Measurements from ENCODE around the gene NLN.

The NLN gene

DNA sequence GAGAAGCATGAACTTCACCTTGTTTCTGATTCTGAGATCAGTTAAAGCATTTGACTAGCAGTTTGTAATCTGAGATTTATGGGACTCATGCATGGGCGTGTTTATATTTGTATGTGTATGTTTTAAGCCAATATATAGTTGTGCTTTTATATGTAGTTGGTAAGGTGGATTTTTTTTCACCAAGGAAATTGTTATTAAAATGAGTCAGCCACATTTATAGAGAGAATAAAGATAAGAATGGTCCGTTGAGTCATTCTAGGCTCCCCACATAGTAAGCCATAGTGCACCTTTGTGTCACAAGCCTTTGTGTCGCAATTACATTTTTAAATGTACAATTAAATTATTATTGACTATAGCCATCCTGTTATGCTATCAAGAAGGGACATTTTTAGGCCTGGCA, 89.0 kb downstream of the NLN start:
- no peak for DNase-seq (ENCODE audit: low spot score)
- H3K4me3 ChIP-seq: no peak overlapping the region
- no peak overlapping the region for H3K27ac ChIP-seq
- TF ChIP-seq, protein P1, sequence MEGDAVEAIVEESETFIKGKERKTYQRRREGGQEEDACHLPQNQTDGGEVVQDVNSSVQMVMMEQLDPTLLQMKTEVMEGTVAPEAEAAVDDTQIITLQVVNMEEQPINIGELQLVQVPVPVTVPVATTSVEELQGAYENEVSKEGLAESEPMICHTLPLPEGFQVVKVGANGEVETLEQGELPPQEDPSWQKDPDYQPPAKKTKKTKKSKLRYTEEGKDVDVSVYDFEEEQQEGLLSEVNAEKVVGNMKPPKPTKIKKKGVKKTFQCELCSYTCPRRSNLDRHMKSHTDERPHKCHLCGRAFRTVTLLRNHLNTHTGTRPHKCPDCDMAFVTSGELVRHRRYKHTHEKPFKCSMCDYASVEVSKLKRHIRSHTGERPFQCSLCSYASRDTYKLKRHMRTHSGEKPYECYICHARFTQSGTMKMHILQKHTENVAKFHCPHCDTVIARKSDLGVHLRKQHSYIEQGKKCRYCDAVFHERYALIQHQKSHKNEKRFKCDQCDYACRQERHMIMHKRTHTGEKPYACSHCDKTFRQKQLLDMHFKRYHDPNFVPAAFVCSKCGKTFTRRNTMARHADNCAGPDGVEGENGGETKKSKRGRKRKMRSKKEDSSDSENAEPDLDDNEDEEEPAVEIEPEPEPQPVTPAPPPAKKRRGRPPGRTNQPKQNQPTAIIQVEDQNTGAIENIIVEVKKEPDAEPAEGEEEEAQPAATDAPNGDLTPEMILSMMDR (IDR thresholded peaks at IDR 0.05): no peak

DNA sequence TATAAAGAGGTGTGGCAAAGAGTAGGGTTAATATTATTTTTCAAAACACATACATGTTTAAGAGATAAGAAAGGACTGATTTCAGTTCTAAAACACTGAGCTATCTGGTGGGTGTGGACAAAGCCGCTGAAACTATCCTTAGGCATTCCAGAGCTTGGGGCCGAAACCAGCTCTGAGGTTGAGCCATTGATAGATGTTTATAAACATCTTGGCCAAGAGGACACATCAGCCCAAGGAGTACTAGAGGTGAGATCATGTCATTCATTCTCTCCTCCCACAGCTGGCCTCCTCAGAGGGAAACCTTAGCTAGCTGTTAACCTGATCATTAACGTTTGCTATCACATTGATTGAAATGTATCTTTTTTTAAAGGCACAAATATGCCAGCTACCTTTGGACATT, 89.9 kb downstream of the NLN start:
- no peak for DNase-seq (ENCODE audit: low spot score)
- H3K27ac ChIP-seq: no peak overlapping the region
- no peak overlapping the region for H3K4me3 ChIP-seq
- TF ChIP-seq, protein P1 (IDR thresholded peaks at IDR 0.05): no peak

DNA sequence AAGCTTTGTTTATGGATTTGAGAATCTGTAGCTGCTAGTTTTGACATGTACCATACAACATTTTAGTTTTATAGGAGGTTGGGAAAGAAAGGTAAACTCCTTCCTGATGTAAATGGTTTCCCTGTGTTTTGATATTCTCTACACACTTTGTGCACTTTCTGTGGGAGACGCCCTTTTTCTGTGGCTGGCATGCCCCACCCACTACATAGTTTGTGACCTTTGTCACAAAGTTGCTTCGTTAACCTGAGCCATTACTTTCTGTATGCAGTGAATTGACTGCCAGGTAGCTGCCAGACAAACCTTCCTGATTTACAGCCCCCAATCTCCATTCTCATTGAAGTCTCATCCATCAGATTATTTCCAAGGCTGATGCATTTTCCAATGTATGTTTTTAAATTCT, 90.6 kb downstream of the NLN start:
- no peak for DNase-seq (ENCODE audit: low spot score)
- TF ChIP-seq, protein P1 (IDR thresholded peaks at IDR 0.05): no peak
- Histone ChIP-seq H3K4me3 (no peak overlapping the region), H3K27ac (no peak overlapping the region)

DNA sequence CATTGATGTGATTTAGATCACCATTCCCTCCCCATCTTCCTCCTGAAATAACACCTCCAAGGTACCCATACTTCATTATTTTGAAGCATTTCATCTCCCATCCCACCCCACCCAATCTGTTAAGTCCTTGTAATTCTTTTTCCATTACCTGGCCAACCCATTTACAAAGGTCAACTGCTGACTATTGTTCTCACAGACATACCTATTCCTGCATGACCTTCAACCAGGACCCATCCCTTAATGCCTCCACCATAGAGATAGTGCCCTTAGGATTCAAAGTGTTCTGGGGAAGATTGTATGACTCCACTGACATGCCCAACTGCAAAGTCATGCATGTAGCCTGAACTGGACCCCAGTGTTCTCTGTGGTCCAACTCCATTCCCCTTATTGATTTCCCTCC, 91.2 kb downstream of the NLN start:
- no peak overlapping the region for H3K4me3 ChIP-seq
- TF ChIP-seq, protein P1 (IDR thresholded peaks at IDR 0.05): no peak
- H3K27ac ChIP-seq: no peak overlapping the region
- no peak for DNase-seq (ENCODE audit: low spot score)

DNA sequence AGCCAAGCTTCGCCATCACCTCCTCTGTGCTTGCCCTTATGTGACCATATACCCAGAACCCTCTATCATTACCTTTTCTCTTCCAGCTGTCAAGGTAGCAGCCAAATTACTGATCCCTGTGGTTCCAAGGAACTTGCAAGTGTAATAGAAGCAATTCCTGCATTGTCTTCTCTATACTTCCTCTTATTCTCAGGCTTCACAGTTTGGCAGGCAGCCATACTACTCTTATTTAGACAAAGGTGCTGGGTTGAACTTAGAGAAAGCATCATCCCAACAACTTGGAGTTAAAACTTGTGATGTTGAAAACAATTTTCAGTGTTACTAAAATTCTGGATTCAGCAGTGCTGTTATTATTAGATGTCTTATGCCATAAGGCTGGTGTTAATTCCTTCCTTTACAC, 93.2 kb downstream of the NLN start:
- Histone ChIP-seq H3K27ac (no peak overlapping the region), H3K4me3 (no peak overlapping the region)
- DNase-seq (ENCODE audit: low spot score): no peak
- TF ChIP-seq, protein P1 (IDR thresholded peaks at IDR 0.05): no peak

DNA sequence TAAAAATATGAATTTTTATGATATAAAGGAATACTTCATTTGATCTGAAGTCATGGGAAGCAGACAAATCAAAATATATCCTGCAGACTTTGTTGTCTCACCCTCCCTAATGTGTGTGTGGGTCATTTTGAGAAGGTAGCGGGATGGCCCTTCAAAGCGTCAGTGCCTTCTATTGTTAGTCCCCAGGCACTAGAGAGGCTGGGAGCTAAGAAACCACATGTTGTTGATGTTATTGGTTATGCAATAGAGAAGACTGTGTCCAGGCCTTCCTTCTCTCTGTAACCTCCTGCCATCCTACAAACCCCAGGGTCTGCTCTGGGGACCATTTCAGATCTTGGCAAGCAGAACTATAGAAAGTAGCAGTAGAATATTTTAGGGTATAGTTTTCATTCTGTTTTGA, 94.7 kb downstream of the NLN start:
- TF ChIP-seq, protein P1 (IDR thresholded peaks at IDR 0.05): no peak
- no peak for DNase-seq (ENCODE audit: low spot score)
- Histone ChIP-seq H3K4me3 (no peak overlapping the region), H3K27ac (no peak overlapping the region)

DNA sequence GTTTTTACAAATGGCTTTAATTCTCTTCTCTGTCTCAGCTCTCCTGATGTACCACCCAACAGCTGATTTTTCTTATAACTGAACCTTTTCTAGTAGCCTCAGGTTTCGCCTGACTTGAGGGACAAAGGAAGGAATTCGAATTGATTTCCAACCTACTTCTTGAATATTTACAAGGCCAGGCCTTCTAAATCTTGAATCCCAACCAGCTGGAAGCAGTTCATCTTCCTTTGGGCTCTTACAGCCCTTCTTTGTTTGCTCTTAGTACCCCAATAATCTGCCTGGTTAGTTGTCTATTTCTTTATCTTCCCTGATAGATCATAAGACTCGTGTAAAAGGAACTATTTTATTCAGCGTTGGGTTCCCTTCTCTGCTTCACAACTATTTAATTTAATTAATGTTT, 95.9 kb downstream of the NLN start:
- Histone ChIP-seq H3K4me3 (no peak overlapping the region), H3K27ac (no peak overlapping the region)
- DNase-seq (ENCODE audit: low spot score): no peak
- TF ChIP-seq, protein P1 (IDR thresholded peaks at IDR 0.05): no peak

Measured in coronary artery (tissue), 2 donors.